Astrocyte (in vitro differentiated cells and primary cell): ENCODE data around the gene TAF4. TPM values are rescaled to one million over a fixed set of nuclear protein-coding genes. Genes with fewer than 3 reads are reported as not detected.

ENCODE experiments used
- DNase-seq: peaks from one replicate; pipeline ENCODE4 v3.0.0-alpha.2; 2010; ENCODE audit warnings: low read depth
- FAIRE-seq: peaks from 2 replicates; lab custom pipeline; 2011; peaks lifted over from hg19 to GRCh38; lab: Jason Lieb, UNC
- H2AFZ ChIP-seq: 2 replicates; pipeline ENCODE4 v1.6.0; 2012; ENCODE audit warnings: low read depth, low read length, inconsistent platforms
- H3K27ac ChIP-seq: 2 replicates; pipeline ENCODE4 v1.5.1; 2011; ENCODE audit warnings: low read depth, low read length, inconsistent platforms
- H3K27me3 ChIP-seq: 2 replicates; pipeline ENCODE4 v1.6.0; 2011; ENCODE audit warnings: low read length, inconsistent platforms; ENCODE audit not compliant: insufficient read depth
- H3K36me3 ChIP-seq: 2 replicates; pipeline ENCODE4 v1.5.1; 2011; ENCODE audit warnings: low read length, inconsistent platforms; ENCODE audit not compliant: insufficient read depth
- H3K4me1 ChIP-seq: 2 replicates; pipeline ENCODE4 v1.5.1; 2011; ENCODE audit warnings: low read length, inconsistent platforms; ENCODE audit not compliant: insufficient read depth
- H3K4me2 ChIP-seq: 2 replicates; pipeline ENCODE4 v1.6.0; 2012; ENCODE audit warnings: low read length, inconsistent platforms
- H3K4me3 ChIP-seq: 2 replicates; pipeline ENCODE4 v1.5.1; 2011; ENCODE audit warnings: low read depth, mild to moderate bottlenecking, low read length, inconsistent platforms; ENCODE audit not compliant: insufficient read depth
- H3K79me2 ChIP-seq: 2 replicates; pipeline ENCODE4 v1.6.0; 2012; ENCODE audit warnings: mild to moderate bottlenecking, low read length, inconsistent platforms; ENCODE audit not compliant: insufficient read depth
- H3K9ac ChIP-seq: 2 replicates; pipeline ENCODE4 v1.6.0; 2012; ENCODE audit warnings: mild to moderate bottlenecking, low read length, inconsistent platforms
- H3K9me3 ChIP-seq: 2 replicates; pipeline ENCODE4 v1.5.1; 2012; ENCODE audit warnings: low read depth, mild to moderate bottlenecking, low read length, inconsistent platforms; ENCODE audit not compliant: insufficient read depth
- H4K20me1 ChIP-seq: 2 replicates; pipeline ENCODE4 v1.6.0; 2012; ENCODE audit warnings: low read length, inconsistent platforms; ENCODE audit not compliant: insufficient read depth
- H3K27ac Mint-ChIP-seq: one replicate; pipeline ENCODE4 v1.8.0; 2021; ENCODE audit warnings: mild to moderate bottlenecking, mixed read lengths; ENCODE audit not compliant: unreplicated experiment
- H3K27me3 Mint-ChIP-seq: one replicate; pipeline ENCODE4 v1.8.0; 2021; ENCODE audit warnings: low read depth, mixed read lengths; ENCODE audit not compliant: unreplicated experiment
- H3K36me3 Mint-ChIP-seq: one replicate; pipeline ENCODE4 v1.8.0; 2021; ENCODE audit warnings: low read depth, mixed read lengths; ENCODE audit not compliant: unreplicated experiment
- H3K4me1 Mint-ChIP-seq: one replicate; pipeline ENCODE4 v1.8.0; 2021; ENCODE audit warnings: low read depth, mixed read lengths; ENCODE audit not compliant: unreplicated experiment
- H3K4me3 Mint-ChIP-seq: one replicate; pipeline ENCODE4 v1.8.0; 2021; ENCODE audit warnings: mild to moderate bottlenecking, moderate library complexity, mixed read lengths; ENCODE audit not compliant: unreplicated experiment
- H3K9me3 Mint-ChIP-seq: one replicate; pipeline ENCODE4 v1.8.0; 2021; ENCODE audit warnings: mild to moderate bottlenecking, mixed read lengths; ENCODE audit not compliant: unreplicated experiment
- CTCF ChIP-seq: IDR thresholded peaks from 2 replicates; pipeline ENCODE4 v1.5.1; 2011; ENCODE audit warnings: low read depth, mild to moderate bottlenecking, inconsistent platforms, low read length, moderate library complexity; ENCODE audit not compliant: insufficient read depth
- EZH2 ChIP-seq: IDR thresholded peaks from 2 replicates; pipeline ENCODE4 v1.6.1; 2012; ENCODE audit warnings: mild to moderate bottlenecking, low read length, inconsistent platforms; ENCODE audit not compliant: insufficient read depth
- total RNA-seq: library from RNA; stranded (reverse); gene quantifications from 2 replicates; pipeline ENCODE4 v1.2.1, GENCODE V29; 2021

Gene TAF4
- total RNA-seq, 1 donor from 2014 or later, result 11.8 TPM

GRCh38 chr20:62051144-62051543, 14.5 kb downstream of the TAF4 start:
- Histone ChIP-seq H3K9ac (no peak overlapping the region), H2AFZ (no peak overlapping the region), H3K9me3 (no peaks in the 10 kb centered on the region), H3K27ac (no peak overlapping the region), H3K4me1 (no peaks in the 10 kb centered on the region), H3K4me3 (no peak overlapping the region), H3K36me3 (no peaks in the 10 kb centered on the region), H3K79me2 (peaks cover 95% of the 10 kb centered on the region), H3K27me3 (no peaks in the 10 kb centered on the region), H4K20me1 (peaks cover 97% of the 10 kb centered on the region), H3K4me2 (no peak overlapping the region)
- no peak for DNase-seq
- peaks cover 2% of the 10 kb centered on the region for H3K36me3 Mint-ChIP-seq
- H3K4me1 Mint-ChIP-seq, result peaks cover 2% of the 10 kb centered on the region
- H3K27ac Mint-ChIP-seq, result no peak overlapping the region
- no peaks in the 10 kb centered on the region for H3K9me3 Mint-ChIP-seq
- no peak for FAIRE-seq
- no peak overlapping the region for H3K4me3 Mint-ChIP-seq
- no peaks in the 10 kb centered on the region for H3K27me3 Mint-ChIP-seq
- TF ChIP-seq EZH2 (no peak), CTCF (no peak)

GRCh38 chr20:62050166-62051120, 15.2 kb downstream of the TAF4 start:
- peaks cover 98% of the 10 kb centered on the region for H4K20me1 ChIP-seq
- FAIRE-seq, result no peak
- H3K4me1 Mint-ChIP-seq, result peaks cover 2% of the 10 kb centered on the region

More at GRCh38 chr20:62050166-62051120, 15.2 kb downstream of the TAF4 start:
- H3K27me3 Mint-ChIP-seq, result no peaks in the 10 kb centered on the region
- DNase-seq, result no peak
- TF ChIP-seq EZH2 (no peak), CTCF (no peak)
- no peaks in the 10 kb centered on the region for H3K4me1 ChIP-seq
- no peak overlapping the region for H3K4me2 ChIP-seq
- H3K9ac ChIP-seq, result no peak overlapping the region
- H3K36me3 Mint-ChIP-seq, result peaks cover 2% of the 10 kb centered on the region
- no peaks in the 10 kb centered on the region for H3K36me3 ChIP-seq
- H3K4me3 Mint-ChIP-seq, result no peak overlapping the region
- H2AFZ ChIP-seq, result no peak overlapping the region
- peaks cover 96% of the 10 kb centered on the region for H3K79me2 ChIP-seq
- H3K27ac ChIP-seq, result no peak overlapping the region
- H3K9me3 Mint-ChIP-seq, result no peaks in the 10 kb centered on the region
- no peaks in the 10 kb centered on the region for H3K9me3 ChIP-seq
- H3K4me3 ChIP-seq, result no peak overlapping the region
- H3K27me3 ChIP-seq, result no peaks in the 10 kb centered on the region
- H3K27ac Mint-ChIP-seq, result no peak overlapping the region
